ENCODE results near the gene KLHL26.

Gene KLHL26

DNA sequence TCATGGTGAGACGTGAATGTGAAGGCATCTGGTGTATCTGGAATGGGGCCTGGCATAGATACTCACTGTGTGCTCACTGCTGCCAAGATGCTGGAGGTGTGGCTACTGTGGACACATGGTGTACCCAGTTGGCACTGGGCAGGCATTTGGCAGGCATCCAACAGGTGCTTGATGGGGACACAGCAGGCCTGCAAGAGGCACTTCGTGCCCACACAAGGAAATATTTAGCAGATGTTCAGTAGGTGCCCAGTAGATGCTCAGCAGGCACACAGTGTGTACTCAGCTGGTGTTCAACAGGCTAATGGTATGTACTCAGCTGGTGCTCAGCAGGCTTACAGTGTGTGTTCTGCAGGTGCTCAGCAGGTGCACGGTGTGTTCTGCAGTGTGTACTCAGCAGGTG is 60.9 kb downstream of the KLHL26 start:
- no peak for DNase-seq

DNA sequence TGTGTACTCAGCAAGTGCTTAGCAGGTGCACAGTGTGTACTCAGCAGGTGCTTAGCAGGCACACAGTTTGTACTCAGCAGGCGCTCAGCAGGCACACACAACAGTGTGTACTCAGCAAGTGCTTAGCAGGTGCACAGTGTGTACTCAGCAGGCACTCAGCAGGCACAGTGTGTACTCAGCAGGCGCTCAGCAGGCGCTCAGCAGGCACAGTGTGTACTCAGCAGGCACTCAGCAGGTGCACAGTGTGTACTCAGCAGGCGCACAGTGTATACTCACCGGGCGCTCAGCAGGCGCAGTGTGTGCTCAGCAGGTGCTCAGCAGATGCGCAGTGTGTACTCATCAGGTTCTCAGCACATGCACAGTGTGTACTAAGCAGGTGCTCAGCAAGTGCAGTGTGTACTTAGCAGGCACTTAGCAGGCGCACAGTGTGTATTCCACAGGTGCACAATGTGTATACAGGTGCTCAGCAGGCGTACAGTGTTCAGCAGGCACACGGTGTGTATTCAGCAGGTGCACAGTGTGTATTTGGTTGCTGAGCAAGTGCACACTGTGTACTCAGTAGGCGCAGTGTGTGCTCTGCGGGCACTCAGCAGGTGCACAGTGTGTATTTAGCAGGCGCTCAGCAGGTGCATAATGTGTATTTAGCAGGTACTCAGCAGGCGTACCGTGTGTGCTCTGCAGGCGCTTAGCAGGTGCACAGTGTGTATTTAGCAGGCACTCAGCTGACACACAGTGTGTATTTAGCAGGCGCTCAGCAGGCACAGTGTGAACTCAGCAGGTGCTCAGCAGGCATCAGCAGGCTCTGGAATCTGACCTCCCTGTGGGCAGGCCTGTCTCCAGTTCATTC is 61.7 kb downstream of the KLHL26 start:
- DNase-seq, result no peak

DNA sequence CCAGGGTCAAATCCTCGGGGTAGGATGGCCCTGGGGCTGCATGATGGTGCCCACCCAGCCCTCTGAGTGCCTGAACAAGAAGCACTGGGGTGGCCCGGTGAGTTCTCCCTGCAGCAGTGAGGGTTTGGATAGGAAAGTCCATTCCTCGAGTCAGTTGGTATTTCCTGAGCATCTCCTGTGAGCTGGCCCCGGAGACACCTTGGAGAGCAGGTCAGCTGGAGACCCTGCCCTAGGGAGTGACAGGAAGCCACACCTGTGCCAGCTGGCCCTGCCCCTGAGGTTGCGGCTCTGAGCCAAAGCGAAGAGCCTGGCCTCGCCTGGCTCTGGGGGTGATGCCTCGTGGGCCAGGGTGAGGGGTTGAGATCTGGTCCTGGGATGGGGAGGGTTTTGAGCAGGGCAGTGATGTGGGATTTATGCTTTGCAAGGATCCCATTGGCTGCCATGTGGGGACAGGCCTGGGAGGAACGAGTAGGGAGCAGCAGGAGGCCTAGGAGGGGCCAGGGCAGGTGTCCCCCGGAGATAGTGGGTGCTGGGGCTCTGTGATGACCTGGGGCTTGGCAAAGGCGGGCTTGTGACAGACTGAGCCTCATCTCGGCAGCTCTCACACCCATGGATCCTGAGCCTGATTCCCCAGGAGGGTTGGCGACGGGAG is 62.7 kb downstream of the KLHL26 start:
- no peak for DNase-seq

DNA sequence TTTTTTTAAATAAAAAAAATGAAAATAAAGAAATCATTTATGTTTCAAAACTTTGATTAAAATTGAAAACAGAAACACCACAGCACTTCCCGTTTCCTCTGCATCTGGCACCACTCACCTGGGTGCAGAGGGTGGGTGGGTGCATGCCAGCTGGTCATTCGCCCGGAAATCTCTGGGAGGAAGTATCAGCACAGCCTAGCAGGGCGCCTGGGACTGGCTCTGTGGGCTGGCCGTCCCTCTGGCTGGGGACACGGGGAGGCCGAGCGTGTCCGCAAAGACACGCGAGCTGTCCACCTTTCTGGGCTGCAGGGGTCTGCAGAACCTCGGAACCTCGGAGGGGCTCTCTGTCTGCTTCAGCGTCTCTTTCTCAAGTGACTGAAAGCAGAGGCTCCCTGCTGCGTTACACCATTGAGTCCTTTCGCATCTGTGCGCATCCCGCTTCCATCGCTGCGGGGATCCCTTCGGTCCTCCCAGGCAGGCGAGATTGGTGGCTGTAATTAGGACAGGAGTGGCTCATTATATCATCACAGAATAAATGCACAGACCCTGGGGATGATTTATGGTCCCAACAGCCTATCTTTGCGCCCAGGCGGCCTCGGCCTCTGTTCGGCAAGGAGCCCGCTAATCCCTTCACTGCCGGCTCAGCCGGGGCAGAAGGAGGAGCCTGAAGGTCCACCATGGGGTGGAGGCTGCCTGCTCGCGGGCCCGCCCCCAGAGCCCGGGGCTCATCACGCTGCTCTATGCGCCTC is 63.8 kb downstream of the KLHL26 start:
- peak; percentile 89 for DNase-seq

DNA sequence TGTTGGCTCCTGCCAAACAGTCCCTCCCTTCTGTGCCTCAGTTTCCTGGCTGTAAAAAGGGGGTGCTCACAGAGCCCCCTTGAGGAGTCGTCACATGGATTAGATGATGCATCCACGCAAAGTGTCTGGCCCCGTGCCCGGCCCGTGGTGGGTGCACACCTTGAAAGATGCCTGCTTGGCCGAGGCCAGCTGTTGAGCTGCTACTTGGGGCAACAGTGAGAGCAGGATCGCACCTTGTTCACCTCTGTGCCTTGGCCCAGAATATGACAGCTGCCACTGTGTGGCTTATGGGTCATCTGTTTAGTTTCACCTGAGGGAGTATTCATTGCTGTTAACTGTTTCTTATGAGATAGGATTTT is 64.4 kb downstream of the KLHL26 start:
- DNase-seq, result no peak

DNA sequence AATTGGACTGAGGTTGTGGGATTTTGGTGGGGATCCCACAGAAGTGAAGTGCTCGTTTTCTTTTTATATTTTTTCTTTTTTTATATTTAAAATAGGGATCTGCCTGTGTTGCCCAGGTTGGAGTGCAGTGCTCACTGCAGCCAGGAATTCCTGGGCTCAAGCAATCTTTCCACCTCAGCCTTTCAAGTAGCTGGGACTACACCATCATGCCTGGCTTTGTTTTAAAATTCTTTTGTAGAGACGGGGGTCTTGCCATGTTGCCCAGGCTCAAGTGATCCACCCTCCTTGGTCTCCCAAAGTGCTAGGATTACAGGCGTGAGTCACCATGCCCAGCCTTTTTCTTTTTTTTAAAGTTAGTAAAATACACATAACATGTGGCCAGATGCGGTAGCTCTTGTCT is 67.2 kb downstream of the KLHL26 start:
- no peak for DNase-seq

DNA sequence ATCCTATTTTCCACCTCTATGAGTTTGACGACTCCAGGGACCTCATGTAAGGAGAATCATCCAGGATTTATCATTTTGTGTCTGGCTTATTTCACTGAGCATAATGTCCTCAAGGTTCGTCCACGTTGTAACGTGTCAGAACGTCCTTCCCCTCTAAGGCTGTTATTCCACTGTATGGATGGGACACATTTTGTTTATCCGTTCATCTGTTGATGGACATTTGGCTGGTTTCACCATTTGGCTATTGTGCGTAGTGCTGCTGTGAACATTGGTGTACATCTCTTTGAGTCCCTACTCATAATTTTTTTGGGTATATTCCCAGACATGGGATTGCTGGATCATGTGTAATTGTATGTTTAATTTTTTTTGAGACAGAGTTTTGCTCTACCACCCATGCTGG is 68.1 kb downstream of the KLHL26 start:
- DNase-seq, result no peak

DNA sequence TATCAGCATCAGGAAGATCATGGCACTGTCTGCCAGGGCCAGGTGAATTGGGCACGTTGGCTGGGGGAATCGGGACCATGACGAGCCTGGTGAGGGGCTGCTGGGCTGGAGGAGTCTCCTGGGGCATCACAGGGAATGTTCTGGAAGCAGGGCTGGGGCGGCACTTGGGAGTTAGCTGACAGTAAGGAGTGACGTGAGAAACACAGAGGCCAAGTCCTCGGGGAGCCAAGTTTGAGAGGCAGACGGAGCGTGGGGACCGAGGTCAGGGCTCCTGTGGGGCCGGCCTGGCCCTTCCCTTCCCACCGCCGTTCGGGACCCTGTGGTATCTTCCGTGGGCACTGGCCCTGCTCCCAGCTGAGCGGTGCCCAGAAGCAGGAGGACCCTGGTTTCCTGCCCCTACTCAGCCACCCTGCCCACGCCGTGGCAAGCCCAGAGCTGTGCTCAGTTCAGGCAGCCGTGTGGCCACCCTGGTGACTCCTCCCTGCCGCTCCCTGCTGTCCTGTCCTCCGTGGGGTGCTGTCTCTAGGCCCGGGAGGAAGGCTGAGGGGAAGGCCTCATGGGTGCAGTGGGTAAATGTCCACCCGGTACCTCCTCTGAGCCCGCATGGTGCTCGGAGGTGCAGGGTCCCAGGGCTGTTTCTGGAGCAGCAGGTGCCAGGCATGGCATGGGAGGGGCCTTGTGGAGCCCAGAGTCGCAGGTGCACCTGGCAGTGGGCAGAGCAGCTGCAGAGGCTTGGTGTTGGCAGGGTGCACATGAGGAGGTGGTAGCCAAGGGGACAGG is 71.8 kb downstream of the KLHL26 start:
- no peak for DNase-seq

DNA sequence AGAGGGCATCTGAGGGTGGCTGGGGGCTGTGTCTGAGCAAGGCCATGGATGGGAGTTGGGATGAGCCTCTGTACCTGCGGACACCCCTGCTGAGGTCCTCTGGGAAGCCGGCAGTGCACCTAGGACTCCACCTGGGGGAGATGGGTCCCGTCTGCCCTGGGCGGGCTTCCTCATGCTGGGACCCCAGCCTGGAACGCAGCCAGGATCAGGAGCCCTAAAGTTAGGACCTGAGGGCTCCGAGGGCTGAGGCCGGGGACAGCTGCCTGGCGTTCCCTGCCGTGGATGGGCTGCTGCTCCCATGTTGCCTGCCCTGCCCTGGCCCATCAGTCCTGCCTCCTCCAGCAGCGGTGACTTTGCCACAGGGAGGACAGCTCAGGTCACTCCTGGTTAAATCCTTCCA is 72.7 kb downstream of the KLHL26 start:
- no peak for DNase-seq

DNA sequence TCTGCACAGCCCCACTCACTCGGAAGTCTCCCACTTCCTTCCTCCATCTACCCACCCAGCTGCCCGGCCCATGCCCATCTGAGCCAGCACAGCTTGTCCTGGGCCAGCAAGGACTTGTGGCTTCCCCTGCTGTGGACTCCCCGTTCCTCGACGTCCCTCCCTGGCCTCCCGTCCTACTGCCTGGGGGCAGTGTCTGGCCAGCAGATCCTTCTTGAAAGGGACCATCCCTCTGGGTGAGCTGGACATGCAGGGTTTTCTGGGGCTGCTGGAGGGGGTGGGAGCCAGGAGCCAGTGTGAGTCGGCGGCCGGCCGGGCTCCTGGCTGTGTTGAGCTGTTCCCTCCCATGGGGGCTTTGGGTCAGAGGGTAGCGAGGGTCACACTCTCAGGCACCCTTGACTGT is 73.4 kb downstream of the KLHL26 start:
- DNase-seq, result no peak

DNA sequence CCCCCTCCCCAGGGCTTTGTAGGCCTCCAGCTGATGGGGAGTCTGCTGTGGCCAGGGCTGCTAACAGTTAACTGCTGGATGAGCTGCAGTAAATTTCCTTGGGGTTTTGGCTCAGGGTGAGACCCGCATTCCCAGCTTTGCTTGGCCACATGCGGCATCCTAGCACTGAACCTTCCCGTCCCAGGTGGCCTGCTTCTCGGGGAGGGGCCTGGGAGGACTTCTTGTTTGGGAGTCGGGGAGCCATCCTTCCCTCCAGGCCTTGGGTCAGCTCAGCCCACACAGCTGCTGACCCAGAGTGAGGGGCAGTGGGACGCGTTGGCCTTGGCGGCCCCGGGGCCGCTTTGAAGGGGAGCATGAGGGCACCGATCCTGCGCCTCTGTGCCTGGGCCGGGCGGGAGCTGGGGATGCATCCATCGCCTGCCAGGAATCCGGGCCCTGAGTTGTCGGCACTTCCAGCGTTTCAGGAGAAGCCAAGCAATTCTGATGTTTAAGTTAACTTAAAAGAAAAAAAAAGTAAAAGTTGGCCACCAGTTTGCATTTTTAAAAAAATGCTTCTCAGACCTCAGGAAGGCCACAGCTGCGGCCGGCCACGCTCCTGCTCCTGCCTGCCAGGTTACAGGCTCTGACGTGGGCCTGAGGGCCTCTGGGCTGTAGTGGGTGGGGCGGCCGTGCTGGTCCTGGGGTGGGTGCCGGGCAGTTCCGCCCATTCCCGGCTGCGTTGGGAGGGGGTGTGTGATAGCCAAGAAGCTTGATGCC is 74.3 kb downstream of the KLHL26 start:
- no peak for DNase-seq

DNA sequence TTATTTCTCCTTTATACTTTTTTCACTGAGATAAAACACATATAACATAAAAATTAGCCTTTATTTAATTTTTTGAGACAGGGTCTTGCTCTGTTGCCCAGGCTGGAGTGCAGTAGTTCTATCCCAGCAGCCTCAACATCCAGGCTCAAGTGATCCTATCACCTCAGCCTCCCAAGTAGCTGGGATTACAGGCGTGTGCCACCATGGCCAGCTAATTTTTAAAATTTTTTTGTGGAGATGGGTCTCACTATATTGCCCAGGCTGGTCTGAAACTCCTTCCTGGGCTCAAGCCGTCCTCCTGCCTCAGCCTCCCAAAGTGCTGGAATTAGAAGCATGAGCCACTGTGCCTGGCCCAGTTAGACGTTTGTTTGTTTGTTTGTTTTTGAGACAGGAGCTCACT is 75.1 kb downstream of the KLHL26 start:
- DNase-seq, result no peak

DNA sequence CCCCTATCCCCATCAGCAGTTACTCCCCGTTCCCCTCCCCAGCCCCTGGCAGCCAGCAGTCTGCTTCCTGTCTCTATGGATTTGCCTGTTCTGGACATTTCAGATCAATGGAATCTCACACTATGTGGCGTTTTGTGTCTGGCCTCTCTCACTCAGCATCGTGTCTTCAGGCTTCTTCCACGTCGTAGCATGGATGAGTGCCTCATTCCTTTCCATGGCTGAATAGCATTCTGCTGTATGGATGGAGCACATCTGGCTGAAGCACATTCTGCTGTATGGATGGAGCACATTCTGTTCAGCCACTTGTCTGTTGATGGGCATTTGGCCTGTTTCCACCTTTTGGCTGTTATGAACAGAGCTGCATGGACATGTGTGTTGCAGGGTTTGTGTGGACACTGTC is 76.2 kb downstream of the KLHL26 start:
- DNase-seq, result no peak

DNA sequence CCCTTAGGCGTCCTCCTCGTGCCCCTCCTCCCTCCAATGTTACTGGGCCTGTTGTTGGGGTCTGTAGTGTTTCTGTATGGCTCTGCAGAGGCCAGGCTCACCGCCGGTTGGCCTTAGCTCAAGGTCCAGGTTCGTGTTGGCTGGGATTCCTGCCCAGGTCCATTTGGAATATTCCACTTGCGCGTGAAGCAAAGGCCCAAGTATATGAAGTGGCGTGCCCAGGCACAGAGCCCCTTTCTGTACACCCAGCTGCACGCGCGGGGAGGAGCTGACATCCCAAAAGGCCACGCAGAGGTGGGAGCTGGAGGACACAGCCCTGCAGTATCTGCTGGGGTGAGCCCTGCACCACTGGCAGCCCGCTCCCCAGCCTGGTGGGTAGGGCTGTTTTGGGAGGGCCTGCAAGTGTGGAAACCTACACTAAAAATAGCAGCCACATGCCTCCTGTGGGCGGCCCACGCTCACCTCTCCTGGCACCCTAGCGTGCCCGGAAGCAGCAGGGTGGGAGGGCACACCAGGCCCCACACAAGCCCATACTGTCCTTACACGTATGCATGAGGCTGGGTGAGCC is 76.8 kb downstream of the KLHL26 start:
- DNase-seq, result no peak

DNA sequence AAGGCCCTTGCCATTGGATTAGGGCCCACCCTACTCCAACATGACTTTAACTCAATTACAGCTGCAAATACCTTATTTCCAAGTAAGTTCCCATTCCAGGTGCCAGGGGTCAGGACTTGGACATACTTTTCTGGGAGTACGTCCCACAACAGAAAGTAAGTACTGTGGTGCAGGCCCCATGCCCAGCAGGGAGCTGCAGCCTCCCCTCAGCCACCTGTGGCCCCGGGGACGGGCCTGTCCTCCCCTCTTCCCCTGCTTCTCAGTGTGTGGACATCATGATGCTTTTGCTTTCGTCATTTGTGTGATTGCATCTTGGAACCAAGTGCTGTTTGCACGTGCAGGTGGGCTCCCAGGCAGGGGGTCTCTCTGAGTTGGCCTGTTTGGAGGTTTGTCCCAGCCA is 78.6 kb downstream of the KLHL26 start:
- DNase-seq, result no peak

DNA sequence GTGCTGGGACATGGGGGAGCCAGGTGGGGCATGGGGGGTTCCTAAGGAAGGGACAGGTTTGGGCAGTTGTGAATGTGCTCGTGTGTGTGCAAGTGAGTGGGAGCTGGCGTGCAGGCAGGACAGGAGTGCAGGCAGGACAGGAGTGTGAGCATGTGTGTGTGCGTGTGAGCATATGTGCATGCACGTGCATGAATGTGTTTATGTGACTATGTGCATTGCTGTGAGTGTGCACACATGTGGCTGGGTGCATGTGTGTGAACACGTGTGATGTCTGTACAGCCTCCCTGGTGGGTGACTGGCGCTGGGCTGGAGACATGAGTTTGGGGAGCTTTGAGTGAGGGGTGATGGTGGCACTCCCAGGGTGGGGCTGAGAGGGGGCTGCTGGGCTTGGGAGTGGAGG is 80.0 kb downstream of the KLHL26 start:
- DNase-seq, result no peak

DNA sequence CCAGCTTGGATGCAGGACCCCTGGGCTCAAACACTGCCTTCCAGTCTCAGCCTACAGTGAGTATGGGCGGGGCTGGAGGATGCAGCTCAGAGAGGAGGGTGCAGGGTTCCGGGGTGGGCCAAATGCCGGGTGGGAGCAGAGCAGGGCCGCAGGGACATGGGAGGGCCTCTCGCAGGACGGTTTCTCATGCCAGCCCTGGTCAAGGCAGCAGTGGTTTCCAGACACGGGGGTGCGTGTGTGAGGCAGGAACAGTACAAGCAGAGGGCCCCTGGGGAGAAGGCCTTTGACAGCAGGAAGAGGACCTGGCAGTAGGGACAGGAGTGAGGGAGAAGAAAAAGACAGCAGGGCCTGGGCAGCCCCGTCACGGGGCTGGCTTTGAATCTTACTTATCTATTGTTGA is 80.8 kb downstream of the KLHL26 start:
- DNase-seq, result no peak

DNA sequence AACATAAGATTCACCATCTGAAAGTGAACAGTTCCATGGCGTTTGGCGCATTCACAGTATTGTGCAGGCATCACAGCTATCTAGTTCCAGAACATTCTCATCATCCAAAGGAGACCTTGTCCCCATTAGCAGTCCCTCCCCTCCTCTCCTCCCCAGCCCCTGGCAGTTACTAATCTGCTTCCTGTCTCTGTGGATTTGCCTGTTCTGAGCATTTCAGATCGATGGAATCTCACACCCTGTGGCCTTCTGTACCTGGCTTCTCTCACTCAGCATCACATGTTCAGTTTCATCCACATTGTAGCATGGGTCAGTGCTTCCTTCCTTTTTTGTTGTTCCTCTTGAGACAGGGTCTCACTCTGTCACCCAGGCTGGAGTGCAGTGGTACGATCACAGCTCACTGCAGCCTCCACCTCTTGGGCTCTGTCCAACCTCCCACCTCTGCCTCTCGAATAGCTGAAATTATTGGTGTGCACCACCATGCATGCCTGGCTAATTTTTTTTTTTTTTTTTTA is 81.2 kb downstream of the KLHL26 start:
- DNase-seq, result no peak

DNA sequence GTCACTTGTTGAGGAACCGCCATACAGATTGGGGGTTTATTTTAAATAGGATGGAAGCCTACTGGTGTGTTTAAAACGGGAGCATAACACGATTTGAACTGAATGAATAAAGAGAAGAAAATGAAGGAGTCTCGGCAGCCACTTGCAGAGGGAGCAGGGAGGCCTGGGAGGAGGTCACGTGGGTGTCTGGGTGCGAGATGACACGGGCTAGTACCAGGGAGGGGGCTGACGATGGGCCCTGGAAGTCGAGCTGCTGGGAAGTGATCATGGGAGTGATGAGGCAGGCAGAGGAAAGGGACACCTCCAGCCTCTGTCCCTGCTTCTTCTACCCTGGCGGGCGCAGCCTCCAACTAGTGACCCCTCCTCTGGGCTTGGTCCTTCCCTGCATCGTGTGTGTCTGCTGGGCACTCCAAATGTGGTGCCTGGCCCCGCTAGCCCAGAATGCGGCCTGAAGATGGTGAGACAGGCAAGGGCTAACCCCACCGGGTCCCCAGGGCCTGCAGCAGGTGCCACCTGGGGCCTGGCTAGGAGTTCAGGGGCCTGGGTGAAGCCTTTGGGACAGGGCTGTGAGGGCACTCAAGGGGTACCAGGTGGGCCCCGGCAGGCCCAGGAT is 82.1 kb downstream of the KLHL26 start:
- no peak for DNase-seq

DNA sequence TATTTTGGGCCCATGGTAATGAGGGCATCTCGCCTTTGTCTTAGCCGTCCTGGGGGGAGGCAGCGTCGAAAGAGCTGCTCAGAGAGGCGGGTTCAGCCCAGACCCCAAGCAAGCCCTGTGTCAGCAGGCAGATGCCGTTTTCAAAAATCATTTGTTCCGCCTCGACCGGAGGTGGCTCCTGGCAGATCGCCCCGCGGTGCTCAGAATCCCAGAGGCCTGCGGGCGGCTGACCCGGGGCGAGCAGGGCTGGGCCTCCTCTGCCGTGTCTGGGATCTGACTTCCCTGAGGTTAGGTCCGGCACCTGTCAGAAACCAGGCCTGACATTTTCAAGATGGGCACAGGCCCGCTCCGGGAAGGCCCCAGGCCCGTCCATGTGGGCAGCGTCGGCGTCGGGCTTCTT is 82.7 kb downstream of the KLHL26 start:
- no peak for DNase-seq
